Measurements from ENCODE around the gene MRPL14.
A peak's percentile ranks its signal among the peaks of the same experiment; 100 is the strongest.

MRPL14 gene

DNA sequence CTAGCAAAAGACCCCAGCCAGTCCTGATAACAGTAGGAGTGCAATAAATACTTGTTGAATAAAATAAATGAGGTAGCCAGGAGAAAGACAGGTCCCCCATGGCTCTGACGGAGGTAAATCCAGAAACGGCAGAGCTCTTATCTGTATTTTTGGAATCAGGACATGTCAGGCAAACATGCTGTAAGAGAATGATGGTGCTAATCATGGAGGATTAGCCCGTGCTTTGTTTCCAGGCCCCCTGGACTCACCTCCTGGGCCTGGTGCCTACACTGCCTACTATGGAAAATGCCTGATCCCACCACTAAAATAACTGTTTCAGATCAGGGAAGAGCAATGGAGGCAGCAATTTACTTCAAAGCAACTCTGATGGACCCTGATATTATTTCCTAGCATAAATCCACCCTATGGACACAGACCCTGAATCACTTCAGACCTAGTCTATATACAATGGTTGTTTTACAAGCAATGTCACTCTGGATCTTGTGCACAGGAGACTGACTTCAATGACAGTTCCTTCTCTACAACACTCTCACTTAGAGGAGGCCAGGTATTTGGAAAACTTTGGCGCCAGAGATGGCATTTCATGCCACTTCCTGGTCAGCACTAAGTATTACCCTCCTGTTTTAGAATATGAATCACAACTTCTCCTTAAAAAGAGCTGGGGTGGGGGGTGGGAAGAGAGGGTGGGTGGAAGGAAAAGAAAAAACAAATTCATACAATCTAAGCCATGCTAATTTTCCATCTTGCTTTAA is 6.4 kb downstream of the MRPL14 start:
- no peak for DNase-seq

DNA sequence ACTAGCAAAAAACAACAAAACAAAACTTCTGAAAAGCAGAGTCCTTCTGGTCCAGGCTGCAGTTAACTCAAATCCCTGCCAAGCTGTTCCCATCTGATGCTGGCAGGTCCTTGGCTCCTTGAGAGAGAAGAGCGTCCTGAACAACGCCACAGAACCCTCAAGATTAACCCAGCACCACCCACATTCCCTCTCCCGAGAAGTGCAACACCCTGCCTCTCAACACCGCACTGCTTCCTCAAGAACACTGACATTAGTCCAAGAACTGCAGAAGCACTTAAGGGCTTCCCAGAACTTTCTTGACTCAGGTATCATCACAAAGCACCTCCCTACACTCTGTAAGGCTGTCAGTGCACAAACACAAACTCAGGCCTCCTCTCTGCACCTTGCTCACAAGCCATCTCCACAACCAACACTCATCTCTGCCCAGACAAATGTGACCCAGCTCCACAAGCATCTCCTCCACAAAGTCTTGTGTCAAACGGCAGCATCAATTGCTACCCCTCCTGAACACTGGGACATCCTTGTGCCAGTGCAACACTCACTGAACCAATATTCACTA is 7.5 kb downstream of the MRPL14 start:
- no peak for DNase-seq

DNA sequence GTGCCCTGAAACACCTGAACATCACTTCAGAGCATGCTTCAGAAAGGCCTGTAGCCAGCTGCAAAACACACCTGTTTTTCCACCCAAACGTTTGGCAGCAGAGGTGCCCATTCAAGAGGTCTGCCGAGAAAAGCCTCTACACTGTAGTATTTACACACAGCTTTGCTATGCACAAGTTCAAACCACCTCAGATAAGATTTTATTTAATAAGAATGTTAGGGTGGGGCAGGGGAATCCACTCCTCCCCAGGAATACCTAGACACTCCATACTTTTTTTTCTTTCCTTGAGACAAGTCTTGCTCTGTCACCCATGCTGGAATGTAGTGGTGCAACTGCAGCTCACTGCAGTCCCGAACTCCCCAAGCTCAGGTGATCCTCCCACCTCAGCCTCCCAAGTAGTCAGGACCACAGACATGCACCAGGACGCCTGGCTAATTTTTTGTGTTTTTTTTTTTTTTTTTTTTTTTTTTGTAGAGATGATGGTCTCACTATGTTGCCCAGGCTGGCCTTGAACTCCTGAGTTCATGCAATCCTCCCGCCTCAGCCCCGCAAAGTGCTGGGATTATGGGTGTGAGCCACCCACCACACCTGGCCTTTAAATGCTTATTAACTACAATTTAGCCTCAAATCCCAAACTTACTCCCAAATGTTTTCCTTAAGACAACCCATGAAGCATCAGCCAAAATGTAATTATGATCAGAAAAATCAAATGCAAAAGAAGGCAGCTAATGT is 9.7 kb downstream of the MRPL14 start:
- DNase-seq = no peak

DNA sequence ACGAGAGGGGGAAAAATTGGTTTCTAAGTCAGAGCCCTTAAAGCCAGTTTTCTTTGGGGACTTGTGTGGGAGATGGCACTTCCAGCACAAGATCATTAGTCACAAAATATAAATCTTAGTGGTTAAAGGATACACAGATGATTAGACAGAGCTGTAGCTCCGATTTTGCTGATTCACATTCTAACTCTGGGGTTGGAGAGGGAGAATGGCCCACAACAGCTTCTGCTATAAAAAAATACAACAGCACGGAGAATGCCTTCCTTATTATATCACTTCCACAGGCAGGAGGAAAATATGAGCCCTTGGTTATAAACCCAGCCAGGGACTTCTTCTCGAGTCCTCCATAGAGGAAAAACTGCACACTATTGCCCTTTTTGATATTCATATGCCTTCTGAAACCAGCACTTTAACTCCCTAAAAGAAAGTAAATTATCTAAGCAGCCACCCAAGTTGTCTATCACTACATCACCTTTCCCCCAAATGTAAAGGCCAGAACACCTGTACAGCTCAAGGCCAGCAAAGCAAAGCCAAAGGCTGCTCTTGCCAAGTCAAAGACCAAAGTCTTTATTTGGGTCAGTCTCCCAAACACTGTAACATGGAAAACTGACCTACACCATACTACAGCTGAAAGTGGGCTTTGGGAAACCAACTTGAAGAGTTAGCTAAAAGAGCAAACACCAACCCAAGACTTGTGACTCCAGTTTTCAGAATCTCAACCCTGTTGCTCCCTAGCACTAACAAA is 10.4 kb downstream of the MRPL14 start:
- no peak for DNase-seq

DNA sequence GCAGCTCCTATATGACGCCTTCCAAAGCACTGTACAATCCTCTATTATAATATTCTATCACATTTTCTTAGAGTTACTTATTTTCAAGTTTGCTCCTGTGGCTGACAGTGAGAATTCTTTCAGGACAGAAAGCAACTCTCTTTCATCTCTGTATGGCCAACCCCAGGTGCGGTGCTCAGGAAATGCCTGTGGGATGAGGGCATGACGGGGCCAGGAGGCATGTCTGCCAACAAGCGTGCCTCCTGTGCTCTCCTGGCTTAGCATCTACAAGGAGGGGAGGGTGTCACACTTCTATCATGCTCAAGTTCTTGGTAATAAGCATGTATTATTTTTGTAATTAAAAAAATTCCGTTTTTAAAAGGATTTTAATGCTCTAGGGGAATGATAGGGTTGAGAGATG is 11.4 kb downstream of the MRPL14 start:
- DNase-seq = no peak

DNA sequence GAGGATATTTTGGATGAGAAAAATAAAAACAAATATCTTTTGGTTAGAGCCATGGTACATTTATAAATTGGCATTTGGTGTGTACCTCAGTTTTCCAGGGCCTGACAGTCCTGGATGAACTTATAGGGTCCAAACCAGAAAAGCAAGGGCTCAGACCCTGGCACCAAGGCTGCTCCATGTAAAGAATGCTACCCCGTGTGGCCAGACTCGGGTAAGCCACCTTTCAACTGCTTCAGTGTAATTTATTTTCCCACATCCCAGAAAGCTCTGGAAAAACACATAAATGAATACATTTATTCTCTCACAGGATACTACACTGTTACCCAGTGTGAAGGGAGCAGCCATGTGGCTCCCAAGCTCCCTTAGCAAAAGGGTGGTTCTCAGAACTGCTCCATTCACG is 13.8 kb downstream of the MRPL14 start:
- DNase-seq = no peak

DNA sequence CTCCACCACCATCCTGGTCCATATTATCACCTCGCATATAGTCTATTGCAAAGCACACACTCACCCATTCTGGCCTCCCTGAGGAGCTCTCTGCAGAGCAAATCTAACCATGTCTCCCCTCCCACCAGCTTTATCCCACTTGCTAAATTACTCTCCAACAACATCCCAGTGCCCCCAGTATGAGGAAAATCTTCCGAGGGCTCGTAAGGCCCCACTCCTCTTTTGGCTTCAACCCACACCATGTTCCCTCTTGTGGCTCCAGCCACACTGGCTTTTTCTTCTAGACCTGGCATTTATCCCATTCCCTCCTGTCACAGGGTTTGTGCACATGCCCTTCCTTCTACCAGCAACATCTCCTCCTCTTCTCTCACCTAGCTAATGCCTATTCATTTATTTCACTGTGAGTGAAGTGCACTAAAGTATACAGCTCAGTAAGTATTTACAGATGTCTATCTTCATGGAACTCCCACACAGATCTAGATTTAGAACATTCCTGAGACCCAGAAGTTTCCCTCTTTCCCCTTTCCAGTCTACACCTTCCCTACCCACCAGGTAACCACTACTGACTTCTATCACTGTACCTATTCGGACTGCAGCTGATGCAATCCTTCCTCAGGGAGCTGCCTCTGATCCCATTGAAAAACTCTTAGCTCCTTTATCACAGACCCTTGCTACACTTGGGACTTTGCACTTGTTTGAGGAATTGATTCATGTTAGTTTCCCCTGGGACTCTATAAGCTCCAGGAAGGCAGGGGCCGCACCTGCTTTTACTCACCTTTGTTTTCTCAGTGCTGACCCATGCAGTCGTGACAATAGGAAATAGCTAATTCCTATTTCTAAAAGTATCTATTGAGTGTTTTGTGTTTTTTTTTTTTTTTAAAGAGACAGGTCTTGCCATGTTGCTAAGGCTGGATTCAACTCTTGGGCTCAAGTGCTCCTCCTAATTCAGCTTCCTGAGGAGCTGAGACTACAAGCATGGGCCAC is 15.5 kb downstream of the MRPL14 start:
- DNase-seq = no peak

DNA sequence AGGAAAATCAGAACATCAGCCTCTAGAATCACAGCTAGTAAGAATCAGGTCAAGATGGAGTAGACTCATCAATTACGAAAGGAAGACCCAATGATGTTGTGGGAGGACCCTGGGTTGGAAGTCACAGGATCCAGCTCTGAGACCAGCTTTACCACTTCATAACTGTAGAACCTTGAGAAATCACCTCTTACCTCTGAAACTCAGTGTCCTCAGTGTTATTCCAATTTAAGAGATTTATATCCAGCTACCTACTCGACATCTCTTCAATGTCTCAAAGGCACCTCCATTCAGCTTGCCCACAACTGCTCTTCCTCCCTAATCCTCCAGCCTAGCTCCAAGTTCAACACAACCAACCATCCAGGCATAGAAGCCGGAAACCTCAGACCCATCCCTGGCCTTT is 16.3 kb downstream of the MRPL14 start:
- DNase-seq = no peak

DNA sequence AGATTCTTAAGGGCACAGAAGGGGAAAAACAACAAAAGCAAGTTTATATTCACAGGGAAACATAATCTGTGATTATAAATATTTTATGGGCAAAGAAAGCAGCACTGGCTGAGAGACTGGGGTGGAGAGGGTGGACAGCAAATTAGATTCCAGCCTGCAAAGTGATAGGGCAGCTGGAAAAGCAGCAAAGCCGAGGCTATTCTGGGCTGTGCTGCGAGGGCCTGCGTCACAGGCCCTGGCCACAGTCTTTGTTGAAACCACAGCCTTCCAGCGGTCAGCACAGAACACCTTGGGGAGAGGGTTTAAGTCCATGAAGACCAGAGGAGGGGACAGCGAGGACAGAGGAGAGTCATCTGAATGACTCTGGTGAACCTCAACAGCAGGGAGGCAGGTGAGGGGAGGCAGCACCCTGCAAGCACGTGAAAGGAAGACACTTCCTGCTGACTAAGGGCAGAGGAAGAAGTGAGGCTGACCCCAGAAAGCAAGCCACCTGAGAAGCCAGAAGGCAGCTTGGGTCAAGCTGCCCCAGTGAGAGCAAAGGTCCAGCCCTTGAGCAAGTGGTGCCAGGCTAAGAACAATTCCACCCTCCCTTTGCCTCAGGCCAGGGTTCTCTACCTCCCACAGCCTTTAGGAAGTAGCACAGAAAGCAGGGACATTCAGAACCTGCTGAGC is 17.1 kb downstream of the MRPL14 start:
- no peak for DNase-seq

DNA sequence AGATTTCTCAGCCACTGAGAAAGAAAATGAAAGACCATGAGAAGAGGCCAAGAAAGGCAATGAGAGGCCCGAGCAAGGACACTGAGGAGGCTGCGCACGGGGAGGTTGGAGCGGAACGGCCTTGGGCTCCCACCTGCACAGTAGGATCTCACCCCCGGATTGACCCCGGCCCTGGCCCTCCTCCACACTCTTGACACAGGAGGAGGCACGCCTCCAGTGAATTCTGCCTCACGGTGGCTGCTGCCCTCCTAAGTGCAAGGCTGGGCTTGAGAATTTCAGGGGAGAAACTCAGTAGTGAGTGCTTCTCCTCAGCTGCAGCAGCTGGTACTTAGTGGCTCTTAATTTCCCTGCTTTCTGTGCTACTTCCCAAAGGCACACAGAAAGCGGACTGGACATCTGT is 18.0 kb downstream of the MRPL14 start:
- no peak for DNase-seq

DNA sequence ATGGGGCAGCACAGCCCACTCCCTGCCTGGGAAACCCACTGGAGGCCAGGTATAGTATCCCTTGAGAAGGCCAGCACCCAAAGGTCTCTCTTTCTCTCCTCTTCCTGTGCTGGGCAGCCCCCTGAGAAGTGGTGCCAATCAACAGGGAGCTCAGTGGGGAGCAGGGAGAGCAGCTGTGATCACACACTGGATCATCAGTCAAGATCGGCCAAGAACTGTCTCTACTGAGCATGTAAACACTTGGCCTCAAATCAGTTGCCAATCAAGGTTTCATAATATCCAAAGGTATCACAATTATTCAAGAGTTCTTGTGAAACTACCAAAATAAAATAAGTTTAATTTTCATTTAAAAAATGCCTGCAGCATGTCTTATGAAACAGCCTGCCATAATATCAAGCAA is 18.8 kb downstream of the MRPL14 start:
- no peak for DNase-seq

DNA sequence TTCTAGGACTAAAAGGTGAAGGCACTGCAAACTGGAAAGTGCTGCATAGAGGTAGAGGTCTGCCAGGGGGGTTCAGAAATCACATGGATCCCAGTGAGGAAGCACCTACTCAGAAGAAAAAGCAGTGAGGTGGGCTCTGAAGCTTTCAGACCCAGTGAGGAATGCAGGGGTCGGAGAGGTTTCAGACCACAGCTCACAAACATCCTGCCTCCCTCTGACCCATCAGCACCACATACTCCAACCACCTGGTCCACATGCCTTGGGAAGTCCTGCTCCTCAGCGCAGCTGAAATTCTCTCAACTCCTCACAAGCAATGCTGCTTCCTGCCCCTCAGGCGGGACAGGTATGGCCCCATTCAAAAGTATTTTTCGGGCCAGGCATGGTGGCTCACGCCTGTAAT is 20.2 kb downstream of the MRPL14 start:
- no peak for DNase-seq

DNA sequence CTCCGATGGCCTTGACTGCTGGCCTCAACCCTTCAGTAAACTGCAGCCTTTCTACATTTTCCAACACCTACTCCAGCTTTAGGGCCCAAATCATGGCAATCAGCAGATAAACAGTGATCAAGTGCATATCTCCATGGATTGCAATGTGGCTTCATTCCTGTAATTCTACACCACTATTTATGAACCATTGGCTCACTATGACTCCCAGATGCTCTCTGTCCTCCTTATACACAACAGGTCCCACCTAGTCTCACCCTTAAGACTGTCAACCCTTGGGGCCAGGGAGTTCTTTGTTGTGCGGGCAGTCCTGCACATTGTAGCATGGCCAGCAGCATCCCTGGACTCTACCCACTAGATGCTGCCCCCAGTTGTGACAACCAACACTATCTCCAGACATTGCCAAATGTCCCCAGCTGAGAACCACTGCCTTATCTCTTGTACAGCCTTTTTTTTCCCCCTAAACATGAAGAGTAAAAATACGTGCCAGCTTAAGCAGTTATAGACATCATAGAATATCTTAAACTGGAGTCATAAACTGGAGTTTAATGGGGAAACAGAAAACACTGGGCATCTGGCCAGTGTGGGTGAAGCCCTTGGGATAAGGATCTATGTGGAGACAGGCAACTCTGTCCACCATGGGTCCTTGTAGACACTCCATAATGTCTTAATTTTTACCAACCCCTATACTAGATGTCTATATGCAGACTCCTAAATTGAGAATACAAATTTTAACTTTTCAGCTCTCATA is 21.1 kb downstream of the MRPL14 start:
- DNase-seq = no peak

DNA sequence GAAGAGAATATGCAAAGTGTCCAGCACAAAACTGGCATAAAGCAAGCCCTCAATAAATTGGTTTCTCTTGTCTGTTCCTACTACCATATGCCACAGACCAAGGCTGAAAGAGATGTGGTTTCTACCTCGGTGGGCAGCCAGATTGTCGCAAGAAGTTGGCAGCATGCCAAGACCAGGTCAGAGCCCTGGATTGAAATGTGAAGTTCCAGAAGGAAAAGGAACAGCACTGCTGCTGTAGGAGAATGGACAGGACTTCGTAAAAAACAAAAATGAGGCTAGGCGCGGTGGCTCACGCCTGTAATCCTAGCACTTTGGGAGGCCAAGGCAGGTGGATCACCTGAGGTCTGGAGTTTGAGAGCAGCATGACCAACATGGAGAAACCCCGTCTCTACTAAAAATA is 22.1 kb downstream of the MRPL14 start:
- DNase-seq = no peak

DNA sequence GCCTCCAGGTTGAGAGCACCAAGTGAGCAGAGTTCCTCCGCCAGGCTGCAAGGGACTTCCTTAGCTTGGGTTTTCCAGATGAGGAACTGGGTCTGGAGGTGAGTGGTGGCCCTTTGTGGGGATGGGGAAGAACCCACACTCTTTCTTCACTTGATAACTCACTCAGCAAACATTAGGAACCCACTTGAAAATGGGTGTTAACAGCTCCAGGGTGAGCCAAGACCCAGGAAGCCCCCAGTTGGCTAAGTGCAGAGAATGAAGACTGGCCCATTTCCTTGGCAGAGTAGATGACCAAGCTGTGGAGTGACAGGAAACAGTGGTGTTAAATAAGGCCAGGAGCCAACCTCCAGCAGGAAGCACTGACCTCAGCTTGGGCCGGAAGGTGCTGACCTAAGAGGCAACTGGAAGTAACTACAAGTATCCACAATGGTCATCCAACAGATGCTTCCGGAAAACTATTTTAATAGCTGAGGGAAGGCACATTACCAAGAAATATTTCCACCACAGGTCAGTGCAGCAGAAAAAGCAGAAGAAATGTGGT is 22.7 kb downstream of the MRPL14 start:
- DNase-seq = no peak

DNA sequence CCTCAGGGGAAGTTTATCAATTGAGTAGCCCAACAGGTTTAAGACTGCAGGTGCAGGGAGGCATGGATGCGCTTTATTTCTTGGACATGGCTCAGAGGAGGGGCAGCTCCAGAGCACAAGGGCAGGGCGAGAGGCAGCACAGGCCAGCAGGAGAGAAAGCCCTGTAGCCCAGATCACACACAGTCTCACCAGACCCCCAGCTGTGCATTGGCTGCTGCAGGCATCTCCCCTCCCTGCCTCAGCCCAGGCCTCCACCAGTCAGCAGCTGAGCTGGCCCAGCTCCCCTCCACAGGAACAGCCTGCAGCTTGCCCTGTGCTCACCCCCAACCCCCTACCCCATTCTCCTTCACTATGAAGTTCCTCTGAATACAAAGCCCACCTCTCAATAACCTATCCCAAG is 24.7 kb downstream of the MRPL14 start:
- no peak for DNase-seq

DNA sequence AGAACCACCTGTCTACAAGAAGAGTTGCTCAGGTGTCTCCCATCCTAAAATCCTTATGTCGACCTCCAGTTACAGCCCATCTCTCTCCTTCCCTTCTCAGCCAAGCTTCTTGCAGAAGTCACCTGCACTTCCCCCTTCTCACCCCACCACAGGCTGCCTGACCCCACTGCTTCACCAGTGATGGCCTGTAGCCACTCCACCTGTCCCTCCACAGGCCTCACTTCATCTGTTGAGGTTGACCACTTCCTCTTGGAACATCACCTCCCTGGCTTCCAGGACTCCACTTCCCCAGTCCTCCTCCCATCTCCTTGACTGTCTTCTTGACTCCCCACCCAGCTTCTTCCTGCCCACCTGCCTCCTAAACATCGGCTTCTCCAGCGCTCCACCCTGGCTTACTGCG is 25.4 kb downstream of the MRPL14 start:
- DNase-seq = no peak

DNA sequence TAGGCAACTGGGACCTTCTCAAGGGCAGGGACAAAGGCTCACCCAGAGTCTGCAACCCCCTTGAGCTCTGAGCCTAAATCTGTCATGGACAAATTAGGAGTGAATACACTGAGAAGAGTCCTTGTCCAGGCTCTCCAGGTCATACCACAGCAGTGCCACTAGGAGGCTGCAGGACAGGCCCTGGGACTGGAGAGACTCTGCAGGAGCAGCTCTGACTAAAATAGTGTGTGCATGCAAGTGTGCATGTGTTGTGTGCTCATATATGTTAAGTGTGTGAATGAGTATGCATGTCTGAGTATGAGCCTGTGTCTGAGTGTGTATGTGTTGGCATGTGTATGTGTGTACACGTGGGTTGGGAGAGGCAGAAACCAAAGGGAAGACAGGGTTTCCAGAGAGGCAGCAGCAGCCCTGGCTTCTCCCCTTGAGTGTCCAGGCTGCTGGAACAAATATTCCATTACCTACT is 27.1 kb downstream of the MRPL14 start:
- DNase-seq = peak; percentile 55 to 60

DNA sequence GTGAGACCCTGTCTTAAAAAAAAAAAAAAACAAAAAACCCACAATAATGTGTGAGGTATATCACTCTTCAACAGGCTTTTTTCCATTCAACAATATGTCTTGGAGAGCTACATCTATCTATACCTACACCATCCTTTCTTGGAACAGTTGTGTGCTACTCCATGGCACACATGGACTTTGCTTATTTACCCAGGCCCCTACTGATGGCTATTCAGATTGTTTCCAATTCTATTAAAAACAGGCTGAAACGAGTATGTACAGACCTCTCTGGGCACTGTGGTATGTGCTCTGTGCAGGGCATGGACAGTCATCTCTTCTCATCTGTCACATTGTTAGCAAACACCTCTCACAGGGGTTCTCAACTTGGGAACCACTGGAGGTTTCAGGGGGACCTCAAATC is 28.1 kb downstream of the MRPL14 start:
- DNase-seq = no peak

DNA sequence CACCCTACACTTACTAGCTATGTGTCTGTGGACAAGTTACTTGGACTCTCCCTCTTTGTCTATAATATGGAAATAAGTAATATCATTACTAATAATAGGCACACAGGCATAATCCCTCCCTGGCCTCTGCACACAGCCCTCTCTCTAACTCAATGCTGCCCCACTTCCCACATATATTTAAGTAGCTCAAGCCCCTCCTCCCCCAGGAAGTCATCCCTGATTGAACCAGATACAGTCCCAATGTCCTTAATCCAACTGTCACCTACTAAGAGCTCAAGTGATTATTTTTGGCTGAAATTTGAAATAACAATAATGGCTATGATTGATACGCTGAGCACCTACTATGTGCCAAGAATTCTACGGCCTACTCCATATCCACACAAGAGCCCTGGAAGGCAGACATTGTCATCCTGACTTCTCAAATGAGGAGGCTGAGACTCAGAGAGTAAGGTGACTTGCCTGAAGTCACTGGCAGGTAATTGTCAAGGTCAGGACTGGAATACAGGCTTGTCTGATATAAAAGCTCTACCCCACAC is 29.4 kb downstream of the MRPL14 start:
- DNase-seq = no peak
